Left renal cortex interstitium (tissue), 4 donors: ENCODE data around the gene CYB561A3. TPM values are rescaled to one million over a fixed set of nuclear protein-coding genes. Genes with fewer than 3 reads are reported as not detected.

Source experiments
- DNase-seq, 4 donors: peaks; one replicate each; pipeline ENCODE4 v3.0.0-alpha.2; 2013; ENCODE audit warnings: low read depth in 4 of 4, low spot score in 2 of 4, missing footprints in 1 of 4
- polyA plus RNA-seq, 4 donors: library from polyadenylated mRNA; unstranded; fragments of 120-200 nt; gene quantifications; one replicate each; pipeline ENCODE4 v1.2.1, GENCODE V29; 2013; ENCODE audit not compliant: insufficient read length in 4 of 4

The CYB561A3 gene
- polyA plus RNA-seq, 4 donors, result 23.9 to 33.4 (median 30.2) TPM

DNA sequence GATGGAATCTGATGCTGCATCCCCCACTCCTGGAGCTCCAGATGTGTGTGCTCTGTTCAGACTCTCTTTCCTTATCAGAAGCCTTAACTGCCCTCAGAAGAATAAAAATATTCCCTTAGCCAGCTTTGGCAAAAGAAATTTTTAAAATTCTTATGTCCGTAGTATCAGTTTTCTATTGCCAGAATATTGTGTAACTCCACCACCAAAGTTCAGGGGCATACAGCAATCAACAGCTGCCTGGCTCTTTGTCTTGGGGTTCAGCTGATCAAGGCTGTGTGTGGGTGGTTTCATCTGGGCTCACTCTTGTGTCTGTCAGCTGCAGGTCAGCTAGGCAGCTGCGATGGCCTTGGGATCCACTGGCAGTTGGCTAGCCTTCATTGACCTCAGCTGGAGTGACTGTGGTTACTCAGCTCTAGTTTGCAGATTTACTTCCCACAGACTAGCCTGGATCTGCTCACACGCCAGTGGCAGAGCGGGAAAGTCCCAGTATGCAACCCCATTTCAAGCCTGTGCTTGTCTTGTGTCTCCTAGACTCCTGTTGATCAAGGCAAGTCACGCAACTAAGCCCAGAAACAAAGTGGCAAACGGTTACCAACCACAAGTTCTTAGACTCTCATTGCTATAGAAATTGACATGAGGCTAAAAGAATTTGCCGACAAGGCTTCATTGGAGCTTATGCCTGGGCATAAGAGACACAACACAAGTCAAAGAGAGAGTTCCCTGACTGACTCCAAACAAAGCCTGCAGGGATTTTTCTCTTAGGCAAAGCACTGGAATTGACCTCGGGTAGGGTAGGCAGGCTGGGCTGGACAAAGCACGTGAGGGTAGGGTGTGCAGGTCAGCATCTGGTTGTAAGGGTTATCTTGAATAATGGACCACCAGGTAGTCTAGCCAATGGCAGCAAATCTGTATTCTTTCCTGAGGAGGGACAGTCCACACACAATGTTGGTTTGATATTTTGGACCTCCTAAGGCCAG, 8.0 kb upstream of the CYB561A3 start:
- DNase-seq, result no peak

DNA sequence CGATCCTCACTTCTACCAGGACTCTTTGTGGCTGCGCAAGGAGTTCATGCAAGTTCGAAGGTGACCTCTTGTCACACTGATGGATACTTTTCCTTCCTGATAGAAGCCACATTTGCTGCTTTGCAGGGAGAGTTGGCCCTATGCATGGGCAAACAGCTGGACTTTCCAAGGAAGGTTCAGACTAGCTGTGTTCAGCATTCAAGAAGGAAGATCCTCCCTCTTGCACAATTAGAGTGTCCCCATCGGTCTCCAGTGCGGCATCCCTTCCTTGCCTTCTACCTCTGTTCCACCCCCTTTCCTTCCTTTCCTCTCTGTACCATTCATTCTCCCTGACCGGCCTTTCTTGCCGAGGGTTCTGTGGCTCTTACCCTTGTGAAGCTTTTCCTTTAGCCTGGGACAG, 7.0 kb upstream of the CYB561A3 start:
- DNase-seq, result no peak

DNA sequence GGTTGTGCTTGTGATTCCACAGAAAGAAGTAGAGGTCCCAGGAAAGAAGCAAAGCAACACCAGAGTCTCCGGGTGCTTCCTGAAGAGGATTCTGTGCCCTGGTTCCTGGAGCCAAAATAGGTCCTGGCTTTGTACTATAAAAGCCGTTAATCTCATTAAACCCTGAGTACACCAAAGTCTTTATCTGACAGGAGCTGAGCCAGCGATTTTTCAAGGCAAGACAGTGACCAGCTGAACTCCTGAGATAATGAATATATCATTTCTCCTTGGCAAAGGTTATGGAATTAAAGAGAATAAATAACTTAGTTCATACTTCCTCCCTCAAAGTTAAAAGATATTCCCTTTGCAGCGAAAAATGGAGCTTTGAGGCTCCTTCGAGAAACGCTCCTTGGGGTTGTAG, 5.7 kb upstream of the CYB561A3 start:
- DNase-seq, result no peak

DNA sequence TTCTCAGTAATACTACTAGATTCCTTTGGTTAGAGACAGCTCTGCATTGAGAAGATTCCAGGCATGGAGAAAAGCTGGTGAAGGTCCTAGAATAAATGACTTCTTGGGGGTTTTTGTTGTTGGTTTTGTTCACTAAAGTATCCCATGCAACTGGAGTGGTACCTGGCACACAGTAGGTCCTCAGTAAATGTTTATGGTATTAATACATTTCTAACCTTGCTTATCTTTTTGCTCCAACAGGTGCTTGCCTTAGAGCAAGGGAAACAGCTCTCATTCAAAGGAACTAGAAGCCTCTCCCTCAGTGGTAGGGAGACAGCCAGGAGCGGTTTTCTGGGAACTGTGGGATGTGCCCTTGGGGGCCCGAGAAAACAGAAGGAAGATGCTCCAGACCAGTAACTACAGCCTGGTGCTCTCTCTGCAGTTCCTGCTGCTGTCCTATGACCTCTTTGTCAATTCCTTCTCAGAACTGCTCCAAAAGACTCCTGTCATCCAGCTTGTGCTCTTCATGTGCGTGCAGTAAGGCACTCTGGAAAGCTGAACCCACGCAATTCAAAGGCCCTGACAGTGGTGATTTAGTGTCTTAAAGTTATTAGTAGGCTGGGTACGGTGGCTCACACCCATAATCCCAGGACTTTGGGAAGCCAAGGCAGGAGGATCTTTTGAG, 2.5 kb upstream of the CYB561A3 start:
- no peak for DNase-seq

DNA sequence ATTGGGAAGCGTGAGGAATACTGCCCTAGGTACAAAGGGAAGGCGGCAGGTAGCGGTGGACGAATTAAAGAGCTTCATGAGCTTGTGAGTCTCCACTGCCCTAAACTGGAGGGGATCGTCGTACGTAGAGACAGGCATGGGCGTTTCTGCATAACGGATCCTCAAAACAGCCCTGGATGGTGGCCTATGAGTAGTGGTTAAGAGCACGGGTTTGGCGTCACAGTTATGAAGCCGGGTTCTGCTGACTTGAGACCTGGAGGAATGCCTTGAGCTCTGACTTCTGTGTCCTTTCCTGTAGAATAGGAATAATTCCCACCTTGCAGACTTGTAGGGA, 827 bp upstream of the CYB561A3 start:
- DNase-seq, result no peak

DNA sequence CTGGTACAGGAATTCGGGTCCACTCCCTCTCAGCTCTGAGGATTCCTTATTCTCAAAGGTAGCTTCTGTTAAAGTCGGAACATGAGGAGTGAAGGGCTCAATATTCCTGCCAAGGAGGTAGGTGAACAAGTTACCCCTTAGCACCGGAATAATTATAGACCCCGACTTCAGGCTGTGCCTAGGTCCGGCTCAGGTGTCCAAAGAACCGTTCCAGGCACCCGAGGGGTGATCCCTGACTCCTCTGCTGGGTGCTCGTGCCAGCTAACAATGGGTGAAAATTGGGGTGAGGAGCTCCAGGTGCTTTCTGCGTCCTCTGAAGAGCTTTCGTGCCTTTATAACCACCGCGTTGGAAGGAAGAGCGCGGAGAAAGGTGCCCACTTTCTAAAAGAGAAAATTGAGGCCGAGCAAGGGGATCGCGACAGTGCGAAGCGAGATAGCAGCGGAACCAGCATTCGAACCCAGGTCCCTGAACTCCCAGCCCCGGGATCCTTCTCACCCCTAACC, 393 bp downstream of the CYB561A3 start:
- DNase-seq, result no peak

DNA sequence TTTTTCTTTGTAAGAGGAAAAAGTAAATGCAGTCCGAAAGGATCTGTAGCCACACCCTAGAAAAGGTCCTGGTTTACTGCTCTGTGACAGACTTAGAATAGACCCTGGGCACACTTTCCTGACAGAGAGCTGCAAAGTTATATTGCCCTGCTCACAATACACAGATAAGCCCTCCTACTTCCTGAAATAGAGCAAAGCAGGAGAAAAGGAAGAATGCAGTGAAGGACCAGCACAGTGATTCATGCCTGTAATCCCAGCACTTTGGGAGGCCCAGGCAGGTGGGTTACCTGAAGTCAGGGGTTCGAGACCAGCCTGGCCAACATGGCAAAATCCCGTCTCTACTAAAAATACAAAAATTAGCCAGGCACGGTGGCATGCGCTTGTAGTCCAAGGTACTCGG, 2.2 kb downstream of the CYB561A3 start:
- DNase-seq, result no peak

DNA sequence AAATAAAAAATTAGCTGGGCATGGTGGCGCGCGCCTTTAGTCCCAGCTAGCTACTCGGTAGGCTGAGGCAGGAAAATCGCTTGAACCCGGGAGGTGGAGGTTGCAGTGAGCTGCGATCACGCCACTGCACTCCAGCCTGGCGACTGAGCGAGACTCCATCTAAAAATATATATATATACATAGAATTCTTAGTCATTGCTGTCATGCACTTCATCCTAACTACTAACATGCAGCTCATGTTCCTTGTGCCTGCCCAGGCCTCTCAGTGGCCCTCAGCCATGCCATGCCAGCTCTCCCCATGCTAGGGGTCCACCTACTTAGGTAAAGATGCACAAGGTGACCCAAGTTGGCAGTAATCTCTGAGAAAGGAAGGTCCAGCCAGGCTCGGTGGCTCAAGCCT, 3.1 kb downstream of the CYB561A3 start:
- no peak for DNase-seq

DNA sequence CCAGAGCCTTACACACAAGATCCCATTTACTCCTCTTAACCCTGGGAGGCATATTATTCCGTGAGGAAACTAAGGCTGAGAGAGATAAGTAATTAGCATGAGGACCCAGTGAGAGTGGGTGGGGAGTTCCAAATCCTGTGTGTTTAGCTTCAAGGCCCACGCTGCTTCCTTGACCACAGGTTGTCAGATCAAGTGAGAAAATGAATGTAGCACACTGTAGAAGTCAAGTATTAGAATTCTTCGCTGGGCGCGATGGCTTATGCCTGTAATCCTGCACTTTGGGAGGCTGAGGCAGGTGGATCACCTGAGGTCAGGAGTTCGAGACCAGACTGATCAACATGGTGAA, 3.8 kb downstream of the CYB561A3 start:
- DNase-seq, result no peak

DNA sequence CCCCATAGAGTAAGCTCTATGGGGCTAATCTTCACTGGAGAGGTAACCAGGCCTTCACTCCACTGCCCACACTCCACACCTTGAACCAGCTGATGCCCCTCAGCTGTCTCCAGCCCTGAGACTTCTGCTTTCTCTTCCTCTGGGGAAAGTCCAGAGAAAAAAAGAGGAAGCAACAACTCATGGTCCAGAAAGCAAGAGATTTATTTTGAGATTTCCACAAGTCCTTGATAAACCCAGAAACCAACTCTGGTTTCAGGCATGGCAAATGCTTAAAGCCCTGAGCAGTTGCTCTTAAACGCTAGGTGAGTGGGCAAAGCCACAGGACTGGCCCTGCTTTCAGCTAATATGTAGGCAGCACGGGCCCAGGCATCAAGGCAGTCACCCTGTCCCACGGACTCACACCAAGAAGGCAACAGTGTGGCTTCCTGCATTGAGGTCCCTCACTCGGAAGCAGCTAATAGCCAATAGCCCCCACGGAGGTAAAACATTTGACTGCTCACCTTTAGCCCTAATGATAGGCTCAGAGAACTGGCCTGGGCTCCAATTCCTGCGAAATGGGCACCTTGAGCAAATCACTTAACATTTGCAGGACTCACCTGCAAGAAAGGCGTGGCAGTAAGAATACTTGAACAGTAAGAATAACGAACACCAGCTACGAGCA, 4.3 kb downstream of the CYB561A3 start:
- no peak for DNase-seq

DNA sequence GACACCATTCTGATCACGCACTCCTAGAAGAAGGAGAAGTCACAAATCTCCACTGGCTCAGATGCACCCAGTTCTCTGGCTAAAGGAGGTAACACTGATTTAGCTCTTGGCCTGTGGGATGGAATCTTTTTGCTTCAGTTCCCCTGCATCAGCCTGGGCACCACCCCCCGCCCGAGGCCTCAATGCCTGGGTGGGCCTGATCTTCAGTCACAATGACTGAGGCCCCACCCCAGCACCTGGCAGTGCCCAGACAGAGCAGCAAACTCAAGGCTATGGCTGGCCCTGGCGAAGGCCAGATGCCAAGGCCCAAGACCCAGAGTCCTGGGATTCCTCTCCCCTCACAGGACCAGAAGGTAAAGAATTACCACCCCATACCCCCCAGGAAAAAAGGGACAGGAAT, 5.0 kb downstream of the CYB561A3 start:
- no peak for DNase-seq

DNA sequence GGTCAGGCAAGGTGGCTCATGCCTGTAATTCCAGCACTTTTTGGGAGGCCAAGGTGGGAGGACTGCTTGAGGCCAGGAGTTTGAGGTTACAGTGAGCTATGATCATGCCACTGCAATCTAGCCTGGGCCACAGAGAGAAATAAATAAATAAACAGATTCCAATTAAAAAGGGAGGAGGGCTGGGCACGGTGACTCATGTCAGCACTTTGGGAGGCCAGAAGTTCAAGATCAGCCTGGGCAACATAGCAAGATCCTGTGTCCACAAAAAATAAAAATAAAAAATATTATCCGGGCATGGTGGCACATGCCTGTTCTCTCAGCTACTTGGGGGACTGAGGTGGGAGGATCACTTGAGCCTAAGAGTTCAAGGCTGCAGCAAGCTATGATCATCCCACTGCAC, 7.5 kb downstream of the CYB561A3 start:
- DNase-seq, result no peak

DNA sequence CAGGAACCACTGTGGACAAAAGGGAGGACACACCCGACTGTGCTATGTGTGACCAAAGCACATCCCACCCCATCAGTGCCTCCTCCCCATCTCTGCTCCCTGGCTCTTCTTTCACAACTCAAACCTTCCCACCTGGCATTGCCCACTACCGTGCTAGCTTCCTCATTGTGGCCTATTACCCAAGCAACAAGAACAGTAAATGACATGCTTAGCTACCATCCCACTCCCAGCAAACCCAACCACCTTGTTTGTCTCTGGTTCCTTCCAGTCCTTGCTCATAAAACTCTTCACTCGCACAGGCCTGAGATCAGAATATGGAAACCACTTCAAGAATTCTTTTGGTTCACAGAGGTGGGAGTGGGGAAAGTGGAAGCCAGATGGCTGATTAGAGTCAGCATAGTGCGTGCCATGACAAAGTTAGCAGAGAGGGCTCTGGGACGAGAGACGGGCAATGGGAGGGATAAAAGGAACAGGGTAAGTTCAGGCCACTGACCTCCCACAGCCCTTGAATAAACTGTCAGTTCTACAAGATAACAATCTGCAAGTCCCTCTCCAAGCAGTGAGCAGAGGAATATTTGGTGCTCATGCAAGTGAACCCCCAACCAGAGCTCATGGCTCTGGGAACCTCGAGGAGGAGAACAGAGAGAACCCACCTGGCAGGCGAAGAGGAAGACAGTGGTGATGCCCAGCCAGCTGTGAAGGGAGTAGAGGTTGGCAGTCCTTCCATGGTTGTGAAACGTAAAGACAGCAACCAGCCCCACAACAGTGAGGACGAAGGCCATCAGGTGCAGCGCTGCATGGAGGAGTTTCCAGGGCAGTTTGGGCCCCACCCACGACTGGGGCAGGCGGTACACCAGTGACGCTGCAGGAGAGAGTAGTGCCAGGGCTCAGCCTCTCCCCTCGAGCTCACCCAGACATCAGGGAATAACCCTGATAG, 8.3 kb downstream of the CYB561A3 start:
- no peak for DNase-seq

DNA sequence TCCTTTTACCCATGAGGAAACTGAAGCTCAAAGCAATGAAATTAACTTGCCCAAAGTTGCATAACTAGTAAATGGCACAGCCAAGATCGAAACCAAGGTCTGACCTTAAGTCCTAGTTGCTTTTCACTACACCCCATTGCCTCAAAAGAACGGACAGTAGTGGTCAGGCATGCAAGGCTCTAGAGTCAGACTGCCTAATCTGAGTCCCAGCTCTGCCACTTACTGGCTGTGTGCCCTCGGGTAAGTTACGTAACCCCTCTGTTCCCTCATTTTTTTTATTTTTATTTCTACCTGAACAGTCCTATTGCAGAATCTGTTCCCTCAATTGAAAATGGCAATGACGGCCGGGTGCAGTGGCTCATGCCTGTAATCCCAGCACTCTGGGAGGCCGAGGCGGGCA, 9.6 kb downstream of the CYB561A3 start:
- no peak for DNase-seq

DNA sequence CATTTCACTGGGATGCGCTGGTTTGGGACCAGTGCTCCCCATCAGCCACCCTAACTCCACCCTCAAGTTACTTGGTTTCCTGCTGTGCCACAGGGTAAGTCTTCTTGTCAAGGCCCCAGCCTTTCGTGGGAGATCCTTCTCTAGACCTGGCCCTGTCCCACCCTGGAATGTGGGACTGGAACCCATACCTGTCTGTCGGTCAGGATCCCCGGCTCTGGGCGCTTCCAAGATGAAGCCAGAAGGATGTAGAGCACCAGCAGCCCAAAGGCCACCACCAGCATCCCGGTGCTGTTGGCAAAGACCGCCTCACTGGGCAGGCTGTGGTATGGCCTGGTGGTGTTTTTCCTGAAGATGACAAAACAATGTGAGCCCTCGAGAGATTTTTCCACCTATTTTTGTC, 10.9 kb downstream of the CYB561A3 start:
- no peak for DNase-seq

DNA sequence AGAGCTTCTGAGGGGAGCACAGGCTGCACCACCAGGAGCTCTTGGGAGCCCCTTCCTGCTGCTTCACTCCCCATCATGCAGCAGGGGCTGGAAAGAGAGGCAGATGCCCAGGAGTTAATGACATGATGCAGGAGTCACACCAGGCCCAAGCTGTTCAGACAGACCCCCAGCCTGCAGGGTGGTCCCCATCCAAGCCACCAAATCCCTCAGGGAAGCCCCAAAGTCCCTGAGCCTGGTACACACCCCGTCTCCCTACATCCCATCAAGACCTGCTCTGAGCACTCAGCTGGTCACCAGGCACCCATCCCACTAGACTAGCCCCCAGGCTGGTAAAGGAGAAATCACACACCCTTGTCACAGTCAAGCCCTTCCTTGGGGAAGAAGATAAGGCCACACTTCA, 11.3 kb downstream of the CYB561A3 start:
- DNase-seq, result no peak

DNA sequence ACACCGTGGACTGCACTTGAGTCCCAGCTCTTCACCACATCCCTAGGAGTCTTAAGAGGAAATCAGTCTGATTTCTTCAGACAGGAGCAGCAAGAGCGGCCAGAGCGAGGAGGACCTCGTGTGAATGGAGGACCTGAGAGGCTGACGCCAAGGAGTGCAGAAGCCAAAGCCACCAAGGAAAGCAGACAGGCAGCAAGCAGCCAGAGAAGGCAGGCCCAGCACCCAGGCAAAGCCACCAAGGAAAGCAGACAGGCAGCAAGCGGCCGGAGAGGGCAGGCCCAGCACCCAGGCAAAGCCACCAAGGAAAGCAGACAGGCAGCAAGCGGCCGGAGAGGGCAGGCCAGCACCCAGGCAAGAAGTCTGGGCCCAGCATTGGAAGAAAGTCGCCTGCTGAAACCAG, 11.8 kb downstream of the CYB561A3 start:
- no peak for DNase-seq

DNA sequence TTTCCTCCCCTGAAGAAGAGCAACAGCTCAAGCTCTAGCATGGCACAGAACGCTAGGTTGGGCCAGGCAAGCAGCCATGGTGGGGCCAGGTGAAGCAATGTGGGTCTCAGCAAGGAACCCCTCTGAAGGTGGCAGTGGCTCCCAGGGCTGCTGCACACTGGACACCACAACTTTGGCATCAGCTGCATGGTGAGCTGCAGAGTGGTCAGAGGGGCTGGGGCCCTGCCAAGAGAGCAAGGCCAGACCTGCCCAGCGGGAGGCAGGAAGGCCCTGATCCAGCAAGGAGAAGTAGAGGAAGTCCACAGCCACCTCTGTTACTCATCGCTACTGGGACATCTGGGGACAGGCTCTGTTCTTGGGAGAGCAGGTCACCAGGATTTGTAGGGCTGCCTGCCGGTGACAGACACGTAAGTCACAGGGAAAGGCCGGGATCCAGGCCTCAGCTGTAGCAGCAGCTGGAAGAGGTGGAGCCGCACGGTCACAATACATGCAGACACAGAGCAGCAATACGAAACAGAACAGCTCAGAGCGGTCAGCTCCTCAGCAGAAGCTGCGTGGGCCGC, 12.4 kb downstream of the CYB561A3 start:
- no peak for DNase-seq

DNA sequence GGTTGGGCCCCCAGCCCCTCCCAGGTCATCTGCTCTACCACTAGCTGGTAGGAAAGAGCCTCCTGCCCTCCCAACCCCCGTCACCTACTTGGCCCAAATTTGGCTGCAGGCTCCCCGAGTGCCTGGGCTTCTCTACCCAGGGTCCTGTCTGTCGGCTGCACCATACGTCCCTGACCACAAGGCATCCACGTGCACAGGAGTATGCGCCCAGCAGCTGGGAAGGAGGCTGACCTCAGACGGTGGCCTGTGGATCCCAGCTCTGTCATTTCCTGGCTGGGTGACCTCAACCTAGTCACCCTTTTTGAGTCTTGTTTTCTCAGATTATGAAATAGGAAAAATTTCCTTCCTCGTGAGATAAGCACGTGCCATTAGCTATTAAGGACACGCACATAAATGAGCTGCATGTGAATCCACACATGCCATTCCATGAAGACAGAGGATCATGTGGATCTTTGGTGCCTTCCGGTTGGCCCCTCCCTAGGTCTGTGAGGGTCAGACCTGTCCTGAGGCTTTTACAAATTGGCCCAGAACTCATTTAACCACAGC, 13.7 kb downstream of the CYB561A3 start:
- DNase-seq, result no peak
